Tibial nerve (tissue), 3 donors: ENCODE measurements around the gene MPZL1.

Source experiments
- POLR2A ChIP-seq, 2 donors: fragments of 450-650 bp; IDR thresholded peaks; one replicate each; pipeline ENCODE4 v1.6.1; 2017; ENCODE audit warnings: antibody characterized with exemption in 2 of 2, mild to moderate bottlenecking in 2 of 2, moderate library complexity in 2 of 2
- TF ChIP-seq, protein P1 (sequence below), 5 experiments: fragments of 200-600 bp in 3 of 5; fragments of 450-650 bp in 2 of 5; sonication (generic) in 3 of 5; IDR thresholded peaks; one replicate each; pipeline ENCODE4 v1.5.1; 2016 to 2019; ENCODE audit warnings: antibody characterized with exemption in 5 of 5, mild to moderate bottlenecking in 3 of 5, moderate library complexity in 2 of 5

- TF ChIP-seq POLR2A (IDR thresholded peaks at IDR 0.05): no peak
- TF ChIP-seq, protein P1, sequence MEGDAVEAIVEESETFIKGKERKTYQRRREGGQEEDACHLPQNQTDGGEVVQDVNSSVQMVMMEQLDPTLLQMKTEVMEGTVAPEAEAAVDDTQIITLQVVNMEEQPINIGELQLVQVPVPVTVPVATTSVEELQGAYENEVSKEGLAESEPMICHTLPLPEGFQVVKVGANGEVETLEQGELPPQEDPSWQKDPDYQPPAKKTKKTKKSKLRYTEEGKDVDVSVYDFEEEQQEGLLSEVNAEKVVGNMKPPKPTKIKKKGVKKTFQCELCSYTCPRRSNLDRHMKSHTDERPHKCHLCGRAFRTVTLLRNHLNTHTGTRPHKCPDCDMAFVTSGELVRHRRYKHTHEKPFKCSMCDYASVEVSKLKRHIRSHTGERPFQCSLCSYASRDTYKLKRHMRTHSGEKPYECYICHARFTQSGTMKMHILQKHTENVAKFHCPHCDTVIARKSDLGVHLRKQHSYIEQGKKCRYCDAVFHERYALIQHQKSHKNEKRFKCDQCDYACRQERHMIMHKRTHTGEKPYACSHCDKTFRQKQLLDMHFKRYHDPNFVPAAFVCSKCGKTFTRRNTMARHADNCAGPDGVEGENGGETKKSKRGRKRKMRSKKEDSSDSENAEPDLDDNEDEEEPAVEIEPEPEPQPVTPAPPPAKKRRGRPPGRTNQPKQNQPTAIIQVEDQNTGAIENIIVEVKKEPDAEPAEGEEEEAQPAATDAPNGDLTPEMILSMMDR (IDR thresholded peaks at IDR 0.05): peak; percentile 85 to 87 (median 85)
Measured at GRCh38 chr1:167715157-167715999, 6.4 kb upstream of the MPZL1 start.
